Upper lobe of left lung (tissue), 4 donors: ENCODE results near the gene BOD1.
A peak's percentile ranks its signal among the peaks of the same experiment; 100 is the strongest.

Experiments
- CTCF ChIP-seq, 6 experiments: fragments of 450-650 bp in 4 of 6; fragments of 200-600 bp in 2 of 6; sonication (generic) in 2 of 6; IDR thresholded peaks; one replicate each; pipeline ENCODE4 v1.5.1; 2016 to 2019; ENCODE audit warnings: antibody characterized with exemption in 6 of 6
- POLR2AphosphoS5 ChIP-seq, 2 donors: sonication (generic); formaldehyde crosslinking; IDR thresholded peaks; one replicate each; pipeline ENCODE4 v1.5.1; 2017; ENCODE audit warnings: antibody characterized with exemption in 2 of 2

GRCh38 chr5:173625673-173626504 lies 9.4 kb upstream of the BOD1 start:
- peak in 1 of 6 experiments; percentile 15 for TF ChIP-seq CTCF (IDR thresholded peaks at IDR 0.05)
- TF ChIP-seq POLR2AphosphoS5 (IDR thresholded peaks at IDR 0.05), result no peak
